KG1 (cell line): ENCODE results near the gene SERAC1.

ENCODE experiments used
- DNase-seq: peaks from one replicate; lab custom pipeline; 2025; lab: John Stamatoyannopoulos, UW

The SERAC1 gene

GRCh38 chr6:158122048-158122447 is 46.0 kb downstream of the SERAC1 start:
- DNase-seq, result no peak

GRCh38 chr6:158121335-158121734 is 46.7 kb downstream of the SERAC1 start:
- DNase-seq, result no peak

GRCh38 chr6:158118886-158119285 is 49.2 kb downstream of the SERAC1 start:
- no peak for DNase-seq

DNA sequence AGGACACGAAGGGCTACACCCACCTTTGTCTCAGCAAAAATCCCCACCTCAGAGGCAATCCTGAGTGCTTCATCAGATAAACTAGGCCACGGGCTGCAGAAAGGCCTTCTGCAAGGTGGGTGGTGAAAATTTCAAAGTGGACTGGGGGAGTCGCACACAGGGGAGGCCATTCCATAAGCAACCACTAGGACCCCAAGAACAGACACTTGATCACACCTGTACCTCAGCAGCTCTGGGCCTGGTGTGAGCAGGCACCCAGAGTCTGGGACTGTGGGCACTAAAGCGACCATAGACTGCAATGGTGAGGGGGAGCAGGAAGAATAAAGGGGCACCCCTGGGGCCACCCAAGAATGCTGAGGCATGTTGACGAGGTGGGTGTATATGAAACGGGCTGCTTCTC is 52.6 kb downstream of the SERAC1 start:
- no peak for DNase-seq

GRCh38 chr6:158115102-158115501 is 53.0 kb downstream of the SERAC1 start:
- no peak for DNase-seq

DNA sequence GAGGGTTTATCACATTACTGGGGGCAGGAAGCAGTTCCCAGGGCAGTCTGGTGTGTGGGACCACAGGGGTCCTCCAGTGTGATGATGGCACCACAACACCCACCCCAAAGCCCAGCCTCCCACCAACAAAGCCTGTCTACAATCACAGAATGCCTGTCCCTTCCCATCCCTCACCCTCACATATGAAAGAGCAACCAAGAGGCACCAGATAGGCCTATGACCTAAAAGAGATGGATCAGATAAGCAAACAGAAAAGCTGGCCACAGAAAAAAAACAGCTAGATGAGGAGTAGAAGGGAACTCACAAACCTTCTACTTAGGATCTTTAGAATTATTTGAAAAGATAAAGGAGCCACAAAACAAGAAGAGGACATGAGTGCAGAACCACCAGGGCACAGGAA is 54.3 kb downstream of the SERAC1 start:
- DNase-seq, result no peak

DNA sequence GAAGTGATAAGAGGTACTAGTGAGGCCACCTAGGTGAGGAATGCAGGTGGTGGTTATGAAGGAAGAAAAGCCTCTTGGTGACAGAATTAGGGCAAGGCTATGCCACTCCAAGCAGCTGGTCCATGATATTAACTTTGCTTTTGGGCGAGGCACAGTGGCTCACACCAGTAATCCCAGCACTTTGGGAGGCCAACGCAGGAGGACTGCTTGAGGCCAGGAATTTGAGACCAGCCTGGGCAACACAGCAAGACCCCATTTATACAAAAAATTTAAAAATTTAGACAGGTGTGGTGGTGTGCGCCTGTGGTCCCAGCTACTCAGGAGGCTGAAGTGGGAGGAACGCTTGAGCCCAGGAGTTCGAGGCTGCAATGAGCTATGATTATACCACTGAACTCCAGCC is 56.1 kb downstream of the SERAC1 start:
- DNase-seq, result no peak

- DNase-seq, result no peak
Observed at GRCh38 chr6:158110986-158111385, 57.1 kb downstream of the SERAC1 start.

DNA sequence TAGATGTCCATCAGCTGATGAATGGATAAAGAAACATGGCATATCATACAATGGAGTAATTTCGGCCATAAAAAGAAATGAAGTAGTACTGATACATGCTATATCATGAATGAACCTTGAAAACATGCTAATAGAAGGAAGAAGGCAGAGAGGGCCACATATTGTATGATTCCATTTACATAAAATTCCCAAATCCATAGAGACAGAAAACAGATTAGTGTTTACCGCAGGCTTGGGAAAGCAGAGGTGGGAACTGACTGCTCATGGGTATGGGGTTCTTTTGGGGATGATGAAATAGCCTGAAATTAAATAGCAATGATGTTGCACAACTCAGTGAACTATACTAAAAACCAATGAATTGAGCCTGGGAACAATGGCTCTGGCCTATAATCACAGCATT is 58.3 kb downstream of the SERAC1 start:
- no peak for DNase-seq

DNA sequence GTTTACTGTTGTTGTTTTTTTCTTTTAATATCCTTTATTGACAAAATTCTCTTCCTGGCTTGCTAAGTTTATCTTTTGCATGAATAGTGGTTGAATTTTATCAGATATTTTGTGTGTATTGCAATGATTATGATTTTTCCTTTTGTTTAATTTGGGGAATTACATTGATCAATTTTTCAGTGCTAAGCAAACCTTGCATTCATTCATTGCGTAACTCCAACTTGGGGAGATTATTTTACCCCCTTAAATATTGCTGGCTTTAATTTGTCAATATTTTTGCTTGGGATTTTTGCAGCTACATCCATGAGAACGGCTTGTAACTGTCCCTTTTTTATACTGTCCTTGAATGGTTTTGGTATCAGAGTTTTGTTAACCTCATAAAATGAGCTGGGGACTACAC is 63.4 kb downstream of the SERAC1 start:
- no peak for DNase-seq

DNA sequence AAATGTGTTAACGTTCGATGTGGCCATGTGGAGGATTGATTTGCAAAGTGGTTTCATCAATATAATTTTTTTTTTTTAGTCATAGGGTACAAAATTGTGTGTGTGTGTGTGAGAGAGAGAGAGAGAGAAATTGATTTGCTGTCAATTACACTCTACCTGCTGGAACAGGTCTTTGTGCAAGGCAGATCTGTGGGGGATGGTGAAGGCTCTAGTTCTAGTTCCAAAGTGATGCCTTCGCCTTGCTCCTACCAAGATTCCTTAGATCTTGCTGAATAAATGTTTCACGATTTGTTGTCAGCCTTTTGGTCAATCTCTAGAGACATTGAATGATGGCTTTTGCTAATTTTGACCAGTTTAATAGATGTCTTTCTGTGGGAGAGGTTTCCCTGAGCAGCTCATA is 64.8 kb downstream of the SERAC1 start:
- no peak for DNase-seq

DNA sequence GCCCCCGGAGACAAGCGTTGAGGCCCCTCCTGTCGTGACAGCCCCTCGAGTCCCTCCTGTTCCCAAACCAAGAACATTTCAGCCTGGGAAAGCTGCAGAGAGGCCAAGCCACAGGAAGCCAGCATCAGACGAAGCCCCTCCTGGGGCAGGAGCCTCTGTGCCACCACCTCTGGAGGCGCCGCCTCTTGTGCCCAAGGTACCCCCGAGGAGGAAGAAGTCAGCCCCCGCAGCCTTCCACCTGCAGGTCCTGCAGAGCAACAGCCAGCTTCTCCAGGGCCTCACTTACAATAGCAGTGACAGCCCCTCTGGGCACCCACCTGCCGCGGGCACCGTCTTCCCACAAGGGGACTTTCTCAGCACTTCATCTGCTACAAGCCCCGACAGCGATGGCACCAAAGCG is 72.4 kb downstream of the SERAC1 start:
- no peak for DNase-seq

DNA sequence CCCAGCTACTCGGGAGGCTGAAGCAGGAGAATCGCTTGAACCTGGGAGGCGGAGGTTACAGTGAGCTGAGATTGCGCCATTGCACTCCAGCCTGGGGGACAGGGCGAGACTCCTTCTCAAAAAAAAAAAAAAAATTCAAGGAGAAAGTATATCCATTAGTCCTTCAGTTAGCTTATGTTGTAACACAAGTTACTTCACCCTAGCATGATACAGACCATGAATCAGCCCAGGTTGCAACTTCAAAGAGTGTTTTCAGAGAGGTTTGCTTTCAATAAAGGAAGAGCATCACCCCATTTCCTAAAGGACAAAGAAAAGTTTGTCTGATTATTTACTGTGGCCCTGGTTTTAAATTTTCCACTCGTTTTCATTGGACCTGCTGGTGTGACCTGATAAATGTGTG is 73.0 kb downstream of the SERAC1 start:
- DNase-seq, result no peak

DNA sequence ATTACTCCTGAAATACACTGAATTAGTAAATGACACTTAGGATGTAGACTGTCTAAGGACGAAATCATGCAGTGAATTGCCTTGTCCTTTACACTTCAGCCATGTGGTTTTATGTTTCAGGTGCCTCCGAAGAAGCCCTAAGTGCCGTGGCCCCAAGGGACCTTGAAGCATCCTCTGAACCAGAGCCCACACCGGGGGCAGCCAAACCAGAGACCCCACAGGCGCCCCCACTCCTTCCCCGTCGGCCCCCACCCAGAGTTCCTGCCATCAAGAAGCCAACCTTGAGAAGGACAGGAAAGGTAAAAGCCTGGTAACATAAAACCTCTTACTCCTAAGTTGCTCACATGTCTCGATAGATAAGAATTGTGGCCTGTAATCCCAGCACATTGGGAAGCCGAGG is 75.3 kb downstream of the SERAC1 start:
- DNase-seq, result no peak

DNA sequence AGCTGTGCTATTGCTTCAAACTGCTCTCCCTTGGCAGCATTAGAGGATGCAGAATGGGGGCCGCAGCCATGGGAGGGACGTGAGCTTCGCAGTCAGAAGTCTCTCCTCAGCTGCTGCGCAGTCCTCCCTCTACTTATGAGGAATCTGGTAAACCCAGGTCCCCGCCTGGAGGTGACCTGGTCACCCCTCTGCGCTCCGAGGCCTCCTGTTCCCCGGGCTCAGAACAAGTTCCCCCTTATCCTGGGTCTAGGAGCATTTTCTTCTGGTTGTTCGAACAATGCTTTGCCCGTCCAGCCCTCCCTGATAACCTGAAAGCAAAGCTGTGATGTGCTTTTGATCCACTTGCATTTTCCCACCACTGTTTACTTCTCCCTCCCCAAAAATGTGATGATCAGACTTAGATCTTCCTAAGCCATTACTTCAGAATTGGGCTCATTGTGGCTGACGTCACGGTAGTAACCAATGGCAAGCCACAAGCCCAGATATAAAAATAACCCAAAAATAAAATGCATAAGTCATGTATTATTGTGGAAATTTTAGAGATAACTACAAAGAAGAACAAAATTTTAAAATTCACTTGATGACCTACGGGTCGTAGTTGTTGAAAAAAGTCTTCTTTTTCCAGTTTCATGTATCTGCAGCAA is 80.7 kb downstream of the SERAC1 start:
- DNase-seq, result no peak

DNA sequence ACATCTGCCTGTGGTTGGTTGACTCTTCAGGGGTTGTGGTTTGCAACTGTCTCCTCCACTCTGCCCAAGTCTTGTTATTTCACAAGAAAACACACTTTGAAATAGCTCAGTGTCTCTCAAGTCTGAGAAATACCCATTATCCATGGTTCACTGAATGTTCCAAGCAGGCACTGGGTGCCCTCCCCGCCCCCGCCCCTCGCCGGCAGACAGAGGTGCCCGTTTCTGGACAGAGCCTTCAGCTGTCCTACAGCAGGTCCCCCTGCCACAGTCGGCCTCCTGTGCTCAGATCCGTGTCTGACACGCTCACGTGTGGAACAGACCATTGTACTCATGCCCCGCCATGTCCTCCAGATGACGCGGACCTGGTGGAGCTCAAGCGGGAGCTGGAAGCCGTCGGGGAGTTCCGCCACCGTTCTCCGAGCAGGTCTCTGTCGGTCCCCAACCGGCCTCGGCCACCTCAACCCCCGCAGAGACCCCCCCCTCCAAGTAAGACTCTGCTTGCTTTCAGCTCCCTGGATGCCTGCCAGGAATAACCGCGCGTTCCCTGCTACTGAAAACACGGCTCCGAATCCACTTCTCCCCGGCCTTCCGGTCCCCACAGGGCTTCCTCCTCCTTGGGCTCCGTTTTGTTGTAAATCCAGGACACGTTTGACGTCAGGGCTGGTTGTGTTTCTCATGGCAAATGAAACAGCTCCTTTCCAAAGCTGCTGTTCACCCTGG is 81.4 kb downstream of the SERAC1 start:
- no peak for DNase-seq

GRCh38 chr6:158086054-158086503 is 82.0 kb downstream of the SERAC1 start:
- DNase-seq, result peak; percentile 15

- no peak for DNase-seq
Observed at GRCh38 chr6:158085261-158086053, 82.6 kb downstream of the SERAC1 start.

- DNase-seq, result no peak
Observed at GRCh38 chr6:158083455-158084325, 84.4 kb downstream of the SERAC1 start.

DNA sequence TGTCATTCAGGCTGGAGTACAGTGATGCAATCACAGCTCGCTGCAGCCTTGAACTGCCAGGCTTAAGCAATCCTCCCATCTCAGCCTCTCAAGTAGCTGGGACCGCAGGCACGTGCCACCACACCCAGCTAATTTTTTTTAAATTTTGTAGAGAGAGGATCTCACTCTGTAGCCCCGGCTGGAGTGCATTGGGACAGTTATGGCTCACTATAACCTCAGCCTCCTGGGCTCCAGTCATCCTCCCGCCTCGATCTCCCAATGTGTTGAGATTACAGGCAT is 86.5 kb downstream of the SERAC1 start:
- no peak for DNase-seq

DNA sequence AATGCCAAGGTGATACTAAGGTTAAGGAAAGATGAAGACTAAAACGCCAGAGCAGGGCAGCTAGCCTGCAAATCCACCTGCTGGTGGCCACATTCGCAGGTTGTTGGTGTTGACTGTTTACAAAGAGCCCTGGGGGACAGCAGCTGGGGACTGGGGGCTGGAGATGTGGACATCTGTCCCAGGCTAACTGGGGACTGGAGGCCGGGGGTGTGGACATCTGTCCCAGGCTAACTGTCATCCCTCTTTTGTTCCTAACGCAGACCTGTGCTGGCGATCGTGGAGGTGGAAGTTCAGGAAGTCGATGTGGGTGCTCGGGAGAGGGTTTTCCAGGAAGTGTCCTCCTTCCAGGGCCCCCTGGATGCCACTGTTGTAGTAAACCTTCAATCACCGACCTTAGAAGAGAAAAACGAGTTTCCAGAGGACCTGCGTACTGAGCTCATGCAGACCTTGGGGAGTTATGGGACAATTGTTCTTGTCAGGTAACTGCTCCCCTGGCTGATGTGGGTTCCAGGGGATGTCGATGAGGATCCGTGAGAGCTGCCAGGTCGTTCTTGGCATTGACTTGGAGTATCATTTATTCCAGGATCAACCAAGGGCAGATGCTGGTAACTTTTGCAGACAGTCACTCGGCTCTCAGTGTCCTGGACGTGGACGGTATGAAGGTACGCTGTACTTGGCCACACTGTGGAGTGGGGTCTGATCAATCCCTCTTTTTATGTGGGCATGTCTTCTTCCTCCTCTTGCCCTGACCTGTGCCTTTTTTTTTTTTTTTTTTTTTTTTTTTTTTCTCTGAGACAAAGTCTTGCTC is 87.0 kb downstream of the SERAC1 start:
- no peak for DNase-seq
